Activated T-cell treated with anti-CD3 and anti-CD28 coated beads, Interleukin-2, amount 50 U/mL, for 24 hours (primary cell): ENCODE results near the gene THOC5.
"Not testable (repeated sequence)": the region's sequence is repeated elsewhere in the genome, so short reads cannot be mapped to it uniquely, and the experiment has no call there.

ENCODE experiments used
- DNase-seq: peaks from one replicate; pipeline ENCODE4 v3.0.0-alpha.2; 2020
- H3K27ac Mint-ChIP-seq: 2 replicates; pipeline ENCODE4 v1.8.0; 2020; ENCODE audit warnings: mild to moderate bottlenecking, mixed read lengths
- H3K27me3 Mint-ChIP-seq: 2 replicates; pipeline ENCODE4 v1.8.0; 2020; ENCODE audit warnings: mixed read lengths
- H3K36me3 Mint-ChIP-seq: 2 replicates; pipeline ENCODE4 v1.8.0; 2020; ENCODE audit warnings: low read depth, mixed read lengths
- H3K4me1 Mint-ChIP-seq: 2 replicates; pipeline ENCODE4 v1.8.0; 2020; ENCODE audit warnings: low read depth, mixed read lengths
- H3K4me3 Mint-ChIP-seq: 2 replicates; pipeline ENCODE4 v1.8.0; 2020; ENCODE audit warnings: mild to moderate bottlenecking, moderate library complexity, mixed read lengths
- H3K9me3 Mint-ChIP-seq: 2 replicates; pipeline ENCODE4 v1.8.0; 2020; ENCODE audit warnings: mixed read lengths

THOC5 gene

GRCh38 chr22:29553351-29554224 is at the start of gene THOC5:
THOC5 (minus strand) TSS chr22:29553757; CDS start chr22:29549147, 4,610 bp downstream.
- no peaks in the 10 kb centered on the region for H3K9me3 Mint-ChIP-seq
- H3K4me3 Mint-ChIP-seq: peak within 1 kb of the TSS; percentile 96
- H3K36me3 Mint-ChIP-seq: peaks cover 72% of the 10 kb centered on the region
- peak within 1 kb of the TSS; percentile 98 for H3K27ac Mint-ChIP-seq
- H3K27me3 Mint-ChIP-seq: no peaks in the 10 kb centered on the region
- H3K4me1 Mint-ChIP-seq: peaks cover 31% of the 10 kb centered on the region
- peak; percentile 93 for DNase-seq

- DNase-seq: no peak
- H3K27me3 Mint-ChIP-seq: no peaks in the 10 kb centered on the region
- no peak overlapping the region for H3K4me3 Mint-ChIP-seq
- H3K4me1 Mint-ChIP-seq: peaks cover 7% of the 10 kb centered on the region
- H3K27ac Mint-ChIP-seq: no peak overlapping the region
- H3K9me3 Mint-ChIP-seq: no peaks in the 10 kb centered on the region
- H3K36me3 Mint-ChIP-seq: no peaks in the 10 kb centered on the region
Measured at GRCh38 chr22:29598684-29599020, 45.1 kb upstream of the THOC5 start.

- not testable (repeated sequence) for H3K36me3 Mint-ChIP-seq, H3K4me3 Mint-ChIP-seq, H3K27me3 Mint-ChIP-seq, H3K27ac Mint-ChIP-seq, H3K9me3 Mint-ChIP-seq, H3K4me1 Mint-ChIP-seq, DNase-seq
Measured at GRCh38 chr22:29597871-29598683, 44.5 kb upstream of the THOC5 start.

GRCh38 chr22:29596408-29596807 is 42.9 kb upstream of the THOC5 start:
- peaks cover 5% of the 10 kb centered on the region for H3K4me1 Mint-ChIP-seq
- no peak for DNase-seq
- H3K27me3 Mint-ChIP-seq: no peaks in the 10 kb centered on the region
- H3K9me3 Mint-ChIP-seq: no peaks in the 10 kb centered on the region
- H3K27ac Mint-ChIP-seq: no peak overlapping the region
- no peaks in the 10 kb centered on the region for H3K36me3 Mint-ChIP-seq
- no peak overlapping the region for H3K4me3 Mint-ChIP-seq

GRCh38 chr22:29594447-29594846 is 40.9 kb upstream of the THOC5 start:
- peaks cover 14% of the 10 kb centered on the region for H3K4me1 Mint-ChIP-seq
- not testable (repeated sequence) for H3K4me3 Mint-ChIP-seq, H3K36me3 Mint-ChIP-seq, H3K27ac Mint-ChIP-seq, H3K9me3 Mint-ChIP-seq, DNase-seq, H3K27me3 Mint-ChIP-seq

GRCh38 chr22:29593923-29594322 is 40.4 kb upstream of the THOC5 start:
- DNase-seq: no peak
- Mint-ChIP-seq H3K4me3 (no peak overlapping the region), H3K4me1 (peaks cover 14% of the 10 kb centered on the region), H3K9me3 (no peaks in the 10 kb centered on the region), H3K36me3 (no peaks in the 10 kb centered on the region), H3K27me3 (no peaks in the 10 kb centered on the region), H3K27ac (no peak overlapping the region)

GRCh38 chr22:29587938-29588699 is 34.6 kb upstream of the THOC5 start:
- Mint-ChIP-seq H3K4me3 (no peak overlapping the region), H3K27ac (no peak overlapping the region), H3K4me1 (peaks cover 9% of the 10 kb centered on the region), H3K9me3 (no peaks in the 10 kb centered on the region), H3K27me3 (no peaks in the 10 kb centered on the region), H3K36me3 (no peaks in the 10 kb centered on the region)
- no peak for DNase-seq

GRCh38 chr22:29586193-29586705 is 32.7 kb upstream of the THOC5 start:
- H3K27me3 Mint-ChIP-seq, H3K27ac Mint-ChIP-seq, H3K4me3 Mint-ChIP-seq, H3K9me3 Mint-ChIP-seq, H3K36me3 Mint-ChIP-seq, DNase-seq: not testable (repeated sequence)
- peaks cover 15% of the 10 kb centered on the region for H3K4me1 Mint-ChIP-seq

- DNase-seq: no peak
- H3K27ac Mint-ChIP-seq: no peak overlapping the region
- H3K4me1 Mint-ChIP-seq: peaks cover 12% of the 10 kb centered on the region
- H3K9me3 Mint-ChIP-seq: no peaks in the 10 kb centered on the region
- H3K27me3 Mint-ChIP-seq: no peaks in the 10 kb centered on the region
- peaks cover 6% of the 10 kb centered on the region for H3K36me3 Mint-ChIP-seq
- no peak overlapping the region for H3K4me3 Mint-ChIP-seq
Measured at GRCh38 chr22:29584975-29585374, 31.4 kb upstream of the THOC5 start.

GRCh38 chr22:29581799-29582198 is 28.2 kb upstream of the THOC5 start:
- Mint-ChIP-seq H3K9me3 (no peaks in the 10 kb centered on the region), H3K36me3 (peaks cover 12% of the 10 kb centered on the region), H3K4me3 (peak overlapping the region; percentile 88), H3K27ac (peak overlapping the region; percentile 95), H3K27me3 (no peaks in the 10 kb centered on the region), H3K4me1 (peaks cover 14% of the 10 kb centered on the region)
- no peak for DNase-seq

- Mint-ChIP-seq H3K27me3 (no peaks in the 10 kb centered on the region), H3K4me3 (peak overlapping the region; percentile 88), H3K9me3 (no peaks in the 10 kb centered on the region), H3K27ac (peak overlapping the region; percentile 95), H3K4me1 (peaks cover 14% of the 10 kb centered on the region), H3K36me3 (peaks cover 12% of the 10 kb centered on the region)
- no peak for DNase-seq
Measured at GRCh38 chr22:29580200-29580810, 26.7 kb upstream of the THOC5 start.

- peaks cover 14% of the 10 kb centered on the region for H3K4me1 Mint-ChIP-seq
- H3K9me3 Mint-ChIP-seq: no peaks in the 10 kb centered on the region
- DNase-seq: no peak
- H3K36me3 Mint-ChIP-seq: peaks cover 12% of the 10 kb centered on the region
- no peak overlapping the region for H3K27ac Mint-ChIP-seq
- H3K4me3 Mint-ChIP-seq: no peak overlapping the region
- H3K27me3 Mint-ChIP-seq: no peaks in the 10 kb centered on the region
Measured at GRCh38 chr22:29578462-29579200, 25.1 kb upstream of the THOC5 start.

- Mint-ChIP-seq H3K4me1 (peaks cover 3% of the 10 kb centered on the region), H3K36me3 (peaks cover 8% of the 10 kb centered on the region), H3K27ac (no peak overlapping the region), H3K27me3 (no peaks in the 10 kb centered on the region), H3K9me3 (no peaks in the 10 kb centered on the region), H3K4me3 (no peak overlapping the region)
- no peak for DNase-seq
Measured at GRCh38 chr22:29574762-29575450, 21.3 kb upstream of the THOC5 start.
